Islet of Langerhans (tissue), 1 donor: ENCODE measurements around the gene C16orf96.

Experiments
- FAIRE-seq: peaks from one replicate; lab custom pipeline; 2011; peaks lifted over from hg19 to GRCh38; lab: Jason Lieb, UNC

C16orf96 gene

GRCh38 chr16:4618645-4619418 is 62.7 kb downstream of the C16orf96 start:
- FAIRE-seq, result no peak

GRCh38 chr16:4623593-4623992 is 67.5 kb downstream of the C16orf96 start:
- FAIRE-seq, result no peak

GRCh38 chr16:4624015-4624826 is 68.1 kb downstream of the C16orf96 start, which contains the start of gene MGRN1:
MGRN1 (plus strand) TSS chr16:4624826; CDS start chr16:4624961, 135 bp downstream.
- no peak for FAIRE-seq

- no peak for FAIRE-seq
These were observed 68.9 kb downstream of the C16orf96 start for GRCh38 chr16:4624827-4625559.

- FAIRE-seq, result no peak
These were observed 69.5 kb downstream of the C16orf96 start for GRCh38 chr16:4625560-4626159.

GRCh38 chr16:4626396-4626795 is 70.3 kb downstream of the C16orf96 start:
- FAIRE-seq, result no peak

- no peak for FAIRE-seq
These were observed 72.1 kb downstream of the C16orf96 start for GRCh38 chr16:4628283-4628682.

- FAIRE-seq, result no peak
These were observed 75.3 kb downstream of the C16orf96 start for GRCh38 chr16:4631444-4631843.

GRCh38 chr16:4633910-4634635 is 77.9 kb downstream of the C16orf96 start:
- FAIRE-seq, result no peak

- FAIRE-seq, result no peak
These were observed 78.6 kb downstream of the C16orf96 start for GRCh38 chr16:4634768-4635167.

- FAIRE-seq, result no peak
These were observed 80.1 kb downstream of the C16orf96 start for GRCh38 chr16:4636196-4636595.

GRCh38 chr16:4637501-4638166 is 81.5 kb downstream of the C16orf96 start:
- FAIRE-seq, result no peak

GRCh38 chr16:4639899-4640509 is 83.9 kb downstream of the C16orf96 start:
- no peak for FAIRE-seq

- FAIRE-seq, result no peak
These were observed 84.6 kb downstream of the C16orf96 start for GRCh38 chr16:4640572-4641305.

GRCh38 chr16:4641306-4641687 is 85.2 kb downstream of the C16orf96 start:
- no peak for FAIRE-seq

- FAIRE-seq, result no peak
These were observed 85.8 kb downstream of the C16orf96 start for GRCh38 chr16:4641895-4642294.

GRCh38 chr16:4646773-4647643 is 90.9 kb downstream of the C16orf96 start:
- FAIRE-seq, result no peak

GRCh38 chr16:4647644-4647980 is 91.5 kb downstream of the C16orf96 start:
- no peak for FAIRE-seq

GRCh38 chr16:4648917-4649316 is 92.8 kb downstream of the C16orf96 start:
- no peak for FAIRE-seq
